ENCODE results near the gene ALX1. TPM values are rescaled to one million over a fixed set of nuclear protein-coding genes. Genes with fewer than 3 reads are reported as not detected.

ALX1 gene
- total RNA-seq, 2 experiments from 2014 or later = not detected

DNA sequence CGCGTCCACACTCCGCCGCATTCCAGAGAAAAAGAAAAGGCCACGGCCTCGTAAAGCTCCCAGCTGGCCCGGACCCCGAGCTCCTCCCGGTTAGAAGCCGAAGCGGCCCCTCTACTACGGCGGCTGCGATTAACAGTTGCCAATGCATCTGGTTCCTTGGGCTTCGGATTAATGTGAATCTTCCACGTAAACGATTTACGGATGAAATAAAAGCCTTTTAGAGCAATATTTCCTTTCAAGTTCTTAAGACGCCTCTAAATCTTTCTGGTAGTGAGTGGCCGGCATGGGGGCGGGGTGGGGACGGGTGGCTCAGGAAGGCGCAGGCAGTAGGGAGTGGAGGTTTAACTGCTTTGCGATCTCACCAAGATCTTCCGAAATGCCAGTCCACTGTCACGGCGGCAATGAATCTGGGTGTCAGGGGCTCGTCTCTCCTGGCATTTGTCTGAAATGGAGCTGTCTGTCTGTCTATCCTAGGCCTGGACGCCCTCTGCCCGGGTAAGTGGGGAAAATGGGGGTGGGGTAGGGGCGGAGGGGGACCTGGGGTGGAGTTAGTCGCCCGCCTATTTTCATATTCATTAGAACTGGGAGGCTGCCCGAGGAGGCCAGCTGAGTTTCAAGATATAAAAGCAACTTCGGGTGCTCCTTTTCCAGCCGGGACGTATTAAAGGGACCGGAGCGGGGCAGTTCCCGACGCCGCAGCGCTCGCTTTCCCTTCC, 413 bp upstream of the ALX1 start:
- no peak overlapping the region for H3K4me3 Mint-ChIP-seq
- peaks cover 7% of the 10 kb centered on the region for H3K4me1 Mint-ChIP-seq (ENCODE audit: low read depth)
- TF ChIP-seq, protein P1, sequence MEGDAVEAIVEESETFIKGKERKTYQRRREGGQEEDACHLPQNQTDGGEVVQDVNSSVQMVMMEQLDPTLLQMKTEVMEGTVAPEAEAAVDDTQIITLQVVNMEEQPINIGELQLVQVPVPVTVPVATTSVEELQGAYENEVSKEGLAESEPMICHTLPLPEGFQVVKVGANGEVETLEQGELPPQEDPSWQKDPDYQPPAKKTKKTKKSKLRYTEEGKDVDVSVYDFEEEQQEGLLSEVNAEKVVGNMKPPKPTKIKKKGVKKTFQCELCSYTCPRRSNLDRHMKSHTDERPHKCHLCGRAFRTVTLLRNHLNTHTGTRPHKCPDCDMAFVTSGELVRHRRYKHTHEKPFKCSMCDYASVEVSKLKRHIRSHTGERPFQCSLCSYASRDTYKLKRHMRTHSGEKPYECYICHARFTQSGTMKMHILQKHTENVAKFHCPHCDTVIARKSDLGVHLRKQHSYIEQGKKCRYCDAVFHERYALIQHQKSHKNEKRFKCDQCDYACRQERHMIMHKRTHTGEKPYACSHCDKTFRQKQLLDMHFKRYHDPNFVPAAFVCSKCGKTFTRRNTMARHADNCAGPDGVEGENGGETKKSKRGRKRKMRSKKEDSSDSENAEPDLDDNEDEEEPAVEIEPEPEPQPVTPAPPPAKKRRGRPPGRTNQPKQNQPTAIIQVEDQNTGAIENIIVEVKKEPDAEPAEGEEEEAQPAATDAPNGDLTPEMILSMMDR (IDR thresholded peaks at IDR 0.05) = no peak
- peaks cover 55% of the 10 kb centered on the region for H3K27me3 Mint-ChIP-seq
- H3K9me3 Mint-ChIP-seq = no peaks in the 10 kb centered on the region
- no peaks in the 10 kb centered on the region for H3K36me3 Mint-ChIP-seq (ENCODE audit: low read depth)
- ChIA-PET POLR2A (no interaction called here), CTCF (no interaction called here)
- no peak for DNase-seq
- intact Hi-C loops (cut with micrococcal nuclease) = no loop called here
- ATAC-seq = no peak
- no peak overlapping the region for H3K27ac Mint-ChIP-seq

DNA sequence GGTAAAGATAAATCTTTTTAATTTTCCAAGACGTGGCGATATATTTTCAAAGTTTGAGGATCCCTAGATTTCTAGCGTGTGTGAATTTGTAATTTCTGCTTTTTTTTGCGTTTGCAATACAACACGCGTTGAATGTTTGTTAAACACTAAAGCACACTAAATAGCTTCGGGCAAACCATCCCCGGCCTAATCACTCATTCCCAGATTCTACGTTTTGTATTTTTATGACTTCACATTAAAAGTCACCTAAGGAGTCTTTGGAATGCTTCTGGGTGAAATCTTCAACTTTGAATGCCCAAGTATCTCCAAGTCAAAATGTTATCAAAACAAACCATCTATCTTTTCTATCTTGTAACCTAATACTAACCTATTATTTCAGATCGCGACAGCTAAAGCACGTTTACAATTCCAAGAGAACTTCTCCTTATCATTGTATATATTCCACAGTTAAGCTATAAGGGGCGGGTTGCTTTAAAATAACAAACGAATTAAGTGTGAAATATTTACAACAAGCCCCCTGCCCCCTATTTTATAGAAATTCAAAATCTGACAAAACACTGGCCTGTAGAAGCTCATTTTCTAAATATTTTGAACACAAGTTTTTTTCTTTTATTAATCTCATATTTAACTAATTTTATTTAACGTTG, 1.1 kb downstream of the ALX1 start:
- Mint-ChIP-seq H3K27me3 (peaks cover 48% of the 10 kb centered on the region), H3K9me3 (no peaks in the 10 kb centered on the region), H3K36me3 (ENCODE audit: low read depth) (no peaks in the 10 kb centered on the region), H3K4me1 (ENCODE audit: low read depth) (peaks cover 7% of the 10 kb centered on the region), H3K27ac (no peak overlapping the region), H3K4me3 (peak overlapping the region; percentile 11)
- ChIA-PET CTCF (no interaction called here), POLR2A (no interaction called here)
- no peak for ATAC-seq
- DNase-seq = no peak
- intact Hi-C loops (cut with micrococcal nuclease) = no loop called here
- TF ChIP-seq, protein P1 (IDR thresholded peaks at IDR 0.05) = no peak

DNA sequence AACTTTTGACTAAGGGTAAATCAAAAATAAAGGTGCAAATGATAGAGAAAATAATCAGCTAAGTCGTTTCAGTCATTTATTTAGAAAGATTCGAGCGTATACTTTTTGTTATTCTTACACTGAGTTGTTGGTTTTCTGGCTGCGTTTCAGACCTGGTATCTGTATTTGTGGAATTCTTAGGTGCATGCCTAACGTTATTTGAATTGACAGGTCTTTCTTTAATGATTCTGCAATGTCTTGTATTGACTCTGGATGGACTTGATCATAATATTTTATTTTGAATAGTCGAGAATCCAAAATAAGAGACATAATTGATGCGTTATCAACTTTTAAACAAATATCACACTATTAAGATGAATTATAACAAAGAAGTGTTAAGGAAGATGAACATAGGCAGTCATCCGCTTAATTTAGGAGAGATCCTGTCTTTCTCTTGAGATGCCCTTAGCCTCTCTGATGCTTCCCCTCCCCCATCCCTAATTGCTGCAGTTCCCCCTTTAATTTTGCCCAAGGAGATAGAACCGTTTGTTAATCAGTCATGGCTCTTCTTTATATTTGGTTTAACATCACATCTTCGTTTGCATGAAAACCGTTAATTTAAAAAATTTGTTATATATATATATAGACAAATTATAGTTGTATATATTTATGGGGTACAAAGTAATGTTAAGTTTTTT, 1.8 kb downstream of the ALX1 start:
- ChIA-PET CTCF (no interaction called here), POLR2A (no interaction called here)
- H3K27me3 Mint-ChIP-seq = peaks cover 44% of the 10 kb centered on the region
- no peak overlapping the region for H3K4me3 Mint-ChIP-seq
- no peak overlapping the region for H3K27ac Mint-ChIP-seq
- peaks cover 7% of the 10 kb centered on the region for H3K4me1 Mint-ChIP-seq (ENCODE audit: low read depth)
- TF ChIP-seq, protein P1 (IDR thresholded peaks at IDR 0.05) = no peak
- no peaks in the 10 kb centered on the region for H3K9me3 Mint-ChIP-seq
- intact Hi-C loops (cut with micrococcal nuclease) = no loop called here
- ATAC-seq (no peak), DNase-seq (no peak)
- no peaks in the 10 kb centered on the region for H3K36me3 Mint-ChIP-seq (ENCODE audit: low read depth)

DNA sequence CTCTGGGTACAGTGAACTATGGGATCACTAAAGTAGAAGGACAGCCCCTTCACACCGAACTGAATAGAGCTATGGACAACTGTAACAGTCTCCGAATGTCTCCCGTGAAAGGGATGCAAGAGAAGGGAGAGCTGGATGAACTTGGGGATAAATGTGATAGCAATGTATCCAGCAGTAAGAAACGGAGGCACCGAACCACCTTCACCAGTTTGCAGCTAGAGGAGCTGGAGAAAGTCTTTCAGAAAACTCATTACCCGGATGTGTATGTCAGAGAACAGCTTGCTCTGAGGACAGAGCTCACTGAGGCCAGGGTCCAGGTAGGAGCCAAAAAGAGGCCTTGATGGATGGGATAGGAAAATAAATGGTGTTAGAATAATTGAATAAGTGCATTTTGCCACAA, 3.5 kb downstream of the ALX1 start:
- H3K27ac Mint-ChIP-seq = no peak overlapping the region
- H3K36me3 Mint-ChIP-seq (ENCODE audit: low read depth) = no peaks in the 10 kb centered on the region
- H3K4me1 Mint-ChIP-seq (ENCODE audit: low read depth) = peaks cover 7% of the 10 kb centered on the region
- ChIA-PET POLR2A (no interaction called here), CTCF (no interaction called here)
- no peak for ATAC-seq
- TF ChIP-seq, protein P1 (IDR thresholded peaks at IDR 0.05) = no peak
- peaks cover 33% of the 10 kb centered on the region for H3K27me3 Mint-ChIP-seq
- no peak for DNase-seq
- H3K4me3 Mint-ChIP-seq = no peak overlapping the region
- intact Hi-C loops (cut with micrococcal nuclease) = no loop called here
- H3K9me3 Mint-ChIP-seq = no peaks in the 10 kb centered on the region

DNA sequence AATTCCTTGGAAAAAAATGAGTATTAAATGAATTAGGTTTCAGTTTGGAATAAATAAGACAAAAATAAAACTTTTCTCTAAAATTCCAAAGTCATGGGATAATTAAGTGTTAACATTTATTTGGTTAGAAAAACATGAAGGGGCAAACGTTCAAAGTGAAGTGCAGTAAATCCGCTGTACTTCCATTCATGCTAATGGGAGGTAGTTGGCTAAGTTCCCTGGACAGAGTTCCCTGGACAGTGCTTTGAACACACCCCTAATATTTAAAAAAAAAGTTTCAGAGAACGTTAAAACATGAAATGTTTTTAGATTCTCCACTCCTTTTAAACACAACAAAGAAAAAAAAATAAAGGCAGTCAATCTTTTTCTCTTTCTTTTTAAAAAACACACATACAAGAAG, 16.3 kb downstream of the ALX1 start:
- Mint-ChIP-seq H3K9me3 (no peaks in the 10 kb centered on the region), H3K4me1 (ENCODE audit: low read depth) (no peaks in the 10 kb centered on the region), H3K36me3 (ENCODE audit: low read depth) (no peaks in the 10 kb centered on the region), H3K4me3 (no peak overlapping the region), H3K27ac (no peak overlapping the region), H3K27me3 (no peaks in the 10 kb centered on the region)
- ChIA-PET POLR2A (no interaction called here), CTCF (no interaction called here)
- DNase-seq = no peak
- intact Hi-C loops (cut with micrococcal nuclease) = no loop called here
- TF ChIP-seq, protein P1 (IDR thresholded peaks at IDR 0.05) = no peak
- no peak for ATAC-seq
